Renal pelvis (tissue), 3 donors: Measurements from ENCODE around the gene PAF1. TPM values are rescaled to one million over a fixed set of nuclear protein-coding genes. Genes with fewer than 3 reads are reported as not detected.

Experiments used
- polyA plus RNA-seq, 3 donors: library from polyadenylated mRNA; unstranded; fragments of 120-200 nt; gene quantifications; one replicate each; pipeline ENCODE4 v1.2.1, GENCODE V29; 2013; ENCODE audit not compliant: insufficient read length in 3 of 3

The PAF1 gene
- polyA plus RNA-seq, 3 donors = 63.3 to 79.3 (median 77.1) TPM

Other genes starting within 250 kb of the PAF1 start
- 1 to 10 TPM; 1.3 to 1.9 (median 1.6) TPM for gene NCCRP1, start 194.1 kb downstream of the PAF1 start, polyA plus RNA-seq
- not detected for gene SYCN, start 186.8 kb downstream of the PAF1 start, polyA plus RNA-seq
- gene IFNL3, start 146.1 kb downstream of the PAF1 start, polyA plus RNA-seq = not detected
- gene IFNL4, start 142.2 kb downstream of the PAF1 start, polyA plus RNA-seq = under 1 TPM in 1 of 3 donors, not detected in 2; 0.09 TPM
- gene IFNL2, start 122.7 kb downstream of the PAF1 start, polyA plus RNA-seq = not detected
- gene IFNL1, start 94.7 kb downstream of the PAF1 start, polyA plus RNA-seq = not detected
- gene LRFN1, start 70.2 kb downstream of the PAF1 start, polyA plus RNA-seq = 1 to 10 TPM; 1.6 to 2.9 (median 2.6) TPM
- gene GMFG, start 55.1 kb downstream of the PAF1 start, polyA plus RNA-seq = 10 to 100 TPM; 18.8 to 25.4 (median 24.1) TPM
- gene SAMD4B, start 48.7 kb downstream of the PAF1 start, polyA plus RNA-seq = 100 to 1,000 TPM; 124 to 155 (median 129) TPM
- 10 to 100 TPM; 39.9 to 42.5 (median 41.3) TPM for gene MED29, start 272 bp upstream of the PAF1 start, polyA plus RNA-seq
- gene ZFP36, start 15.7 kb upstream of the PAF1 start, polyA plus RNA-seq = 10 to 100 TPM; 20.1 to 25.1 (median 22.8) TPM
- gene PLEKHG2, start 21.6 kb upstream of the PAF1 start, polyA plus RNA-seq = 100 to 1,000 TPM in 1 of 3 donors, 10 to 100 TPM in 2; 81.8 to 135 (median 87.0) TPM
- gene RPS16, start 44.8 kb upstream of the PAF1 start, polyA plus RNA-seq = 1,000 to 10,000 TPM; 1,287 to 1,452 (median 1,291) TPM
- 100 to 1,000 TPM; 149 to 158 (median 149) TPM for gene SUPT5H, start 54.5 kb upstream of the PAF1 start, polyA plus RNA-seq
- gene TIMM50, start 89.7 kb upstream of the PAF1 start, polyA plus RNA-seq = 10 to 100 TPM; 78.8 to 92.7 (median 92.5) TPM
- gene DLL3, start 107.8 kb upstream of the PAF1 start, polyA plus RNA-seq = under 1 TPM; 0.47 to 0.96 (median 0.70) TPM
- gene SELENOV, start 124.0 kb upstream of the PAF1 start, polyA plus RNA-seq = 10 to 100 TPM in 2 of 3 donors, 1 to 10 TPM in 1; 7.4 to 16.0 (median 12.6) TPM
- 1 to 10 TPM; 3.8 to 6.4 (median 5.7) TPM for gene EID2B, start 141.7 kb upstream of the PAF1 start, polyA plus RNA-seq
- gene EID2, start 149.1 kb upstream of the PAF1 start, polyA plus RNA-seq = 10 to 100 TPM; 18.7 to 22.9 (median 18.8) TPM
- gene LGALS13, start 211.4 kb upstream of the PAF1 start, polyA plus RNA-seq = not detected